ENCODE data around the gene EIF1.

EIF1 gene

GRCh38 chr17:41666708-41667279 lies 21.9 kb upstream of the EIF1 start:
- TF ChIP-seq, protein P1, sequence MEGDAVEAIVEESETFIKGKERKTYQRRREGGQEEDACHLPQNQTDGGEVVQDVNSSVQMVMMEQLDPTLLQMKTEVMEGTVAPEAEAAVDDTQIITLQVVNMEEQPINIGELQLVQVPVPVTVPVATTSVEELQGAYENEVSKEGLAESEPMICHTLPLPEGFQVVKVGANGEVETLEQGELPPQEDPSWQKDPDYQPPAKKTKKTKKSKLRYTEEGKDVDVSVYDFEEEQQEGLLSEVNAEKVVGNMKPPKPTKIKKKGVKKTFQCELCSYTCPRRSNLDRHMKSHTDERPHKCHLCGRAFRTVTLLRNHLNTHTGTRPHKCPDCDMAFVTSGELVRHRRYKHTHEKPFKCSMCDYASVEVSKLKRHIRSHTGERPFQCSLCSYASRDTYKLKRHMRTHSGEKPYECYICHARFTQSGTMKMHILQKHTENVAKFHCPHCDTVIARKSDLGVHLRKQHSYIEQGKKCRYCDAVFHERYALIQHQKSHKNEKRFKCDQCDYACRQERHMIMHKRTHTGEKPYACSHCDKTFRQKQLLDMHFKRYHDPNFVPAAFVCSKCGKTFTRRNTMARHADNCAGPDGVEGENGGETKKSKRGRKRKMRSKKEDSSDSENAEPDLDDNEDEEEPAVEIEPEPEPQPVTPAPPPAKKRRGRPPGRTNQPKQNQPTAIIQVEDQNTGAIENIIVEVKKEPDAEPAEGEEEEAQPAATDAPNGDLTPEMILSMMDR (IDR thresholded peaks at IDR 0.05) = peak; percentile 95

DNA sequence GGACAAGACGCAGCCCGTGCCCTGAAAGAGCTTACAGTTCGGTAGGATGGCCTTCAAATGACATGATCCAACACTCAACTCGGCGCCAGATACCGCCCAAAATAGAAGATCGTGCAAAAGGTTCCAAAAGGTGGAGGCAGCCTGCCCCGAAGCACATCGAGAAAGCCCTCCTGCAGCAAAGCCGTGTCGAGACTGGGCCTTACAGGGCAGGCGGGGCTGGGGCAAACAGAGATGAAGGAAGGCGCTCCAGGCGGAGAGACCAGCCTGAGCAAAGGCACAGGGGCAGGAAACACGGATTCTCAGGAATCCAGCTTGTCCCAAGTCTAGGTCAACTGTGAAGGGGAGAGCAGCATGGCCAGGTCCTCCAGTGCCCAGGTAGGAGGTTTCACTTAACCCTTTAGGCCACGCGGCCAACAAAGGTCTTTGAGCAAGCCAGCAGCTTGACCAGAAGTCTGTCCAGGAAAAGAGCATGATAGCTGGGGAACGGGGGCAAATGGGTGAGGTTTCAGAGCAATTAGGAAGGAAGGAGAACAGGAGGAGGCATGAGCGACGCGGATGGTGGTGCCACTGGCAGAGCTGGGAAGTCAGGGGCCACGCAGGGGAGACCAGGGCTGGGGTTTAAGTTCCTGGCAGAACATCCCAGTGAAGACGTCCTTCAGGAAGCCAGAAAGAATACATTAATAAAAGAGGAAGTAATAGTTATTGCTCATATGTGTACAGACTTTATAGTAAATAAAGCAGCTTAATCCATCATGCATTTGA lies 21.2 kb upstream of the EIF1 start:
- TF ChIP-seq, protein P1 (IDR thresholded peaks at IDR 0.05) = peak; percentile 28; the same call in 1 of the 2 replicates

DNA sequence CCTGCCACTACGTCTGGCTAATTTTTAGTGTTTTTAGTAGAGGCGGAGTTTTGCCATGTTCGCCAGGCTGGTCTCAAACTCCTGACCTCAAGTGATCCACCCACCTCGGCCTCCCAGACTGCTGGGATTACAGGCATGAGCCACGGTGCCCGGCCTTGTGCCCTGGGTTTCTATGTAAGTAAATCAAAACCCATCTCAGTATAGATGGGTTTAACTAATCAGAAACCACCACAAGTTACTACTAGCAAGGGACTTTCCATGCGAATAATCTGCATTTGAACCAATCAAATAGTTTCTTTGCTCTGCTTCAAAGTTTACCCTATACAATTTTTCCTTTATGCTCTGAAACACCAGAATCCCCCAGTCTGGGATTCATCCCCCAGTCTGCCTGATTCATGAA lies 16.5 kb upstream of the EIF1 start:
- TF ChIP-seq, protein P1 (IDR thresholded peaks at IDR 0.05) = no peak

GRCh38 chr17:41676058-41676419 lies 12.6 kb upstream of the EIF1 start:
- TF ChIP-seq, protein P1 (IDR thresholded peaks at IDR 0.05) = no peak

GRCh38 chr17:41678411-41678906 lies 10.2 kb upstream of the EIF1 start:
- TF ChIP-seq, protein P1 (IDR thresholded peaks at IDR 0.05) = no peak

DNA sequence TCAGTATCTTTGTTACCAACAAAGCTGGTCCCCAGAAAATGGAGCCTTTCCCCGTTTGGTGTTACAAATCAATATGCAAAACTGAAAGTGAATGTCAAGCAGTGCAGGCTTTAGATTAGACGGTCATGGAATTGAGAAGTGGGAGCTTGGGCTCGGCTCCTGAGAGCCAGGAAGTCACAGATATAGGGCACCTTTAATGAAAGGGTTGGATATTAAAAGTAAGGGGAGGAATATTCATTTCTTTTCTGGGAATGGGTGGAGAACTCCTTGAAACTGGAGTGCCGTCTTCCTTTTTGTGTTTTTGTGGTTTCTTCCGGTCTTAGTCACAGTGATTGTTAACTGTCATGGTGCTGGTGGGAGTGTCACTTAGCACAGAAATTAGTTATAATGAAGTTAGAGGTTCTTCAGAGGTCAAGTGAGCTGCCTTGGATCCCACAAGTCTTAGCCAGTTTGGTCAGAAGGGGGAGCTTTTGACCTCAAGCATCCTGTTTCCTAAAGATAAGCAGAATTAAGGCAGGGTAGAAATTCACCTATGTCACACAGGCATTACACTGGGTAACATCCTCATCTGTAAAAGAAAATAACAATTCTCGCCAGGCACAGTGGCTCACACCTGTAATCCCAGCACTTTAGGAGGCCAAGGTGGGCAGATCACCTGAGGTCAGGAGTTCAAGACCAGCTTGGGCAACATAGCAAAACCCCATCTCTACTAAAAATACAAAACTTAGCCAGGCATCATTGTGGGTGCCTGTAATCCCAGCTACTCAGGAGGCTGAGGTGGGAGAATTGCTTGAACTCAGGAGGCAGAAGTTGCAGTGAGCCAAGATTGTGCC lies 9.6 kb upstream of the EIF1 start:
- TF ChIP-seq, protein P1 (IDR thresholded peaks at IDR 0.05) = no peak

GRCh38 chr17:41679740-41680425 lies 8.8 kb upstream of the EIF1 start:
- TF ChIP-seq, protein P1 (IDR thresholded peaks at IDR 0.05) = no peak
